ENCODE data around the gene KCNH1. TPM values are rescaled to one million over a fixed set of nuclear protein-coding genes. Genes with fewer than 3 reads are reported as not detected.

KCNH1 gene
- total and polyA plus RNA-seq, 10 donors, result not detected

DNA sequence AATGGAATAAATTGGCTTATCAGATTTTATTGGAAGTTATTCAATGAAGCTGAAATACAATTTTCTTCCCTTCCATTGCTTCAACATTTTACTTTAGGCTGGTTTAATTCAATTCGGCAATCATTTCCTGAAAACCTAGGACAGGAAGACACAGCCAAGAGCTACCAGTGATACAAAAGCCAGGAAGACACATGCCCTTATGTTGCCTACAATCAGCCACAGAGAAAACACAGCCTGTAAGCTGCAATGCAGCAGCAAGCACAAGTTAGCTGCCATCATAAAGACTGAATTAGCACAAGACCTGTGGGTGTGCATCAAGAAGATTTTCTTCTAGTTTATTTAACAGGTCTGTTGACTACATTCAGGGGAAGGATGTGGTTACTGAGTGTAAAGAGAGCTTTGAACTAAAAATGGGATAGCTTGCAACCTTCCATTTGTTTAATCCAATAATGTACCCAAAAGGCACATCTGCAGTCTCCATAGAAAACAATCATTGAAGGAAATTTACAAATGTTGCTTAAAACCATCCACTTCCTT lies 193.8 kb downstream of the KCNH1 start:
- no peaks in the 10 kb centered on the region for H3K4me1 ChIP-seq
- H3K4me3 ChIP-seq, result no peak overlapping the region
- H3K36me3 ChIP-seq, result no peaks in the 10 kb centered on the region
- 18 to 47% (median 20%) methylated on average over 1 of the region's 1 CpG for WGBS, 5 donors
- no peak overlapping the region for H3K27ac ChIP-seq
- TF ChIP-seq, protein P1, sequence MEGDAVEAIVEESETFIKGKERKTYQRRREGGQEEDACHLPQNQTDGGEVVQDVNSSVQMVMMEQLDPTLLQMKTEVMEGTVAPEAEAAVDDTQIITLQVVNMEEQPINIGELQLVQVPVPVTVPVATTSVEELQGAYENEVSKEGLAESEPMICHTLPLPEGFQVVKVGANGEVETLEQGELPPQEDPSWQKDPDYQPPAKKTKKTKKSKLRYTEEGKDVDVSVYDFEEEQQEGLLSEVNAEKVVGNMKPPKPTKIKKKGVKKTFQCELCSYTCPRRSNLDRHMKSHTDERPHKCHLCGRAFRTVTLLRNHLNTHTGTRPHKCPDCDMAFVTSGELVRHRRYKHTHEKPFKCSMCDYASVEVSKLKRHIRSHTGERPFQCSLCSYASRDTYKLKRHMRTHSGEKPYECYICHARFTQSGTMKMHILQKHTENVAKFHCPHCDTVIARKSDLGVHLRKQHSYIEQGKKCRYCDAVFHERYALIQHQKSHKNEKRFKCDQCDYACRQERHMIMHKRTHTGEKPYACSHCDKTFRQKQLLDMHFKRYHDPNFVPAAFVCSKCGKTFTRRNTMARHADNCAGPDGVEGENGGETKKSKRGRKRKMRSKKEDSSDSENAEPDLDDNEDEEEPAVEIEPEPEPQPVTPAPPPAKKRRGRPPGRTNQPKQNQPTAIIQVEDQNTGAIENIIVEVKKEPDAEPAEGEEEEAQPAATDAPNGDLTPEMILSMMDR (IDR thresholded peaks at IDR 0.05 in 8 of 11, conservative IDR thresholded peaks at IDR 0.05 in 3 of 11), result no peak
- no peak for TF ChIP-seq POLR2A (IDR thresholded peaks at IDR 0.05)
- TF ChIP-seq POLR2AphosphoS5 (IDR thresholded peaks at IDR 0.05), result no peak
- no peak for DNase-seq
- no peaks in the 10 kb centered on the region for H3K27me3 ChIP-seq (replicated peaks in 1 of 7)
- no peaks in the 10 kb centered on the region for H3K9me3 ChIP-seq
- intact Hi-C loops (cut with DNase I; ENCODE audit: low total_unique reads), result no loop called here

DNA sequence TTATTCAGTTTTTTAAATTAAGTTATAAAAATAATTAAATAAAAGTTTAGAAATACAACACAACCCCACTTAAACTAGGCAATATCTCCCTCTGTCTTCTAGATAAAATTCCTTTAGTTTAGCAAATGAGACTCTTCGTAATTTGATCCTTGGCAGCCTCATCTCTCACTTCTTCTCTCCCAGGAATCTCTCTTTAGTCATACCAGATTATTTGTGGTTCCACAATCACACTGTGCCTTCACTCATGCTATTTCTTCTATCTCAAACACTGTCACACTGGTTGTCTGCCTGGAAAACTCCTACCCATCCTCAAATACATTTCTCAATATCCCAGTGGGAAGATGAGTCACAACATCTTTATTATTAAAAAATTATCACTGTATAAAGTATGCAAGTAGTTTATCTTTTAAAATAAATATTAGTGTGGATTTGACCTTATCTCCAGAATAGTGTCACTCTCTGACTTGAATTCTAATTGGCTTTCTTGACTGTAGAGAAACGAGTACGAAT lies 195.5 kb downstream of the KCNH1 start:
- no peaks in the 10 kb centered on the region for H3K4me1 ChIP-seq
- 63 to 89% (median 83%) methylated on average over 3 of the region's 3 CpGs for WGBS, 5 donors
- no peak overlapping the region for H3K4me3 ChIP-seq
- no peaks in the 10 kb centered on the region for H3K36me3 ChIP-seq
- DNase-seq, result no peak
- intact Hi-C loops (cut with DNase I; ENCODE audit: low total_unique reads), result no loop called here
- H3K27ac ChIP-seq, result no peak overlapping the region
- no peaks in the 10 kb centered on the region for H3K27me3 ChIP-seq (replicated peaks in 1 of 7)
- no peak for TF ChIP-seq POLR2A (IDR thresholded peaks at IDR 0.05)
- peaks cover 0 to 4% (median 0%) of the 10 kb centered on the region in 8 donors for H3K9me3 ChIP-seq

DNA sequence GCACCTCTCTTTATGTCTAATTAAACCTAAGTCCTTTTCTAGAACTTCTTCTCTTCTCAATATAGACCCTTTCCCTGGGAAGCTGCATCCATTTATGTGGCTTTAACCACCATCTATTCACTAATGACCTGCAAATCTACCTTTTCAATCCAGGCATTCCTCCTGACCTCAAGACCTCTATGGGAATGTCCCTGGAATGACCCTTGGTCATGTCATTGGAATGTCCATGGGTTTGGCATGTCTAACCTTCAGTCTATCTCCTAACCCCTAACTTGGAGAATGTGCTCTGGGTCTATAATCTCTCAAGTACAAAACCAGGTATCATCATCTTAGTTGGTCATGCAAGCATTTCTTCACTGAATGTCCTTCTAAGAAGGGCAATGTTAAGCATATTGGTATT lies 196.1 kb downstream of the KCNH1 start:
- H3K9me3 ChIP-seq, result peaks cover 0 to 5% (median 0%) of the 10 kb centered on the region in 8 donors
- H3K36me3 ChIP-seq, result no peaks in the 10 kb centered on the region
- intact Hi-C loops (cut with DNase I; ENCODE audit: low total_unique reads), result no loop called here
- H3K4me3 ChIP-seq, result no peak overlapping the region
- TF ChIP-seq POLR2A (IDR thresholded peaks at IDR 0.05) (no peak), POLR2AphosphoS5 (IDR thresholded peaks at IDR 0.05) (no peak)
- TF ChIP-seq, protein P1 (IDR thresholded peaks at IDR 0.05 in 8 of 11, conservative IDR thresholded peaks at IDR 0.05 in 3 of 11), result no peak
- H3K4me1 ChIP-seq, result no peaks in the 10 kb centered on the region
- DNase-seq, result no peak
- no peak overlapping the region for H3K27ac ChIP-seq
- H3K27me3 ChIP-seq (replicated peaks in 1 of 7), result no peaks in the 10 kb centered on the region

DNA sequence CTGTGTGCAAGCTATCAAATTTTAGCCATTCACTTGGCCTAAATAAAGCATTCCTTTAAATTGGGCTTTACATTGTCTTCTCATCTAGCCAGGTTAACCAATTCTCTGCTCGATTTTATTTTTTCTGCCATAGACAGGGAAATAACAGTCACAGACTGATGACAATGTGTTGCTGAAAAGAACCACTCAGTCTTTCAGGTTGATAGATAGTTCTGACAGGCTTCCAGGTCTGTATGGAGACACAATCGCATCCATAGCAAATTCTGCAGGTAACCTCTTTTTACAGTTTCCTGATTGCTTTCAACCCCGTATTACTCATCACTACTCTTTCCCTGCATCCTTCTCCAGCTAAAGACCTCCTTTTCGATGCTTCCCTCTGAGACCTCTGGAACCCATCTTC lies 198.0 kb downstream of the KCNH1 start:
- intact Hi-C loops (cut with DNase I; ENCODE audit: low total_unique reads), result no loop called here
- Histone ChIP-seq H3K9me3 (peaks cover 0 to 20% (median 0%) of the 10 kb centered on the region in 8 donors), H3K27ac (no peak overlapping the region), H3K4me1 (no peaks in the 10 kb centered on the region), H3K27me3 (replicated peaks in 1 of 7) (no peaks in the 10 kb centered on the region), H3K4me3 (no peak overlapping the region), H3K36me3 (no peaks in the 10 kb centered on the region)
- TF ChIP-seq POLR2A (IDR thresholded peaks at IDR 0.05) (no peak), POLR2AphosphoS5 (IDR thresholded peaks at IDR 0.05) (no peak)
- TF ChIP-seq, protein P1 (IDR thresholded peaks at IDR 0.05 in 8 of 11, conservative IDR thresholded peaks at IDR 0.05 in 3 of 11), result no peak
- no peak for DNase-seq
- 78 to 88% (median 83%) methylated on average over 4 of the region's 4 CpGs for WGBS, 5 donors

DNA sequence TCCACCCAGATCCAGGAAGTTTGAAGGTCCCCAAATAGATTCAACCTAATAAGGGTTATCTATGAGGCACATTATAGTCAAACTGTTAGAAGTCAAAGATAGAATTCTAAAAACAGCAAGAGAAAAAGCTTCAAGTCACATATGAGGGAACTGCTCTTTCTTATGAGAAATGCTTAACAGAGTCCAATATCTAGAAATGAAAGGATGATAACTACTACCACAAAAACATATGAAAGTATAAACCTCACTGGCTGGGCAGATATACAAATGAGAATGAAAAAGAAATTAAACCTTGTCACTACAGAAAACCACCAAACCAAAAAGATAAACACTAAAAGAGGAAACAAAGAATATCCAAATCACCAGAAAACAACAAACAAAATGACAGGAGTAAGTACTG lies 201.8 kb downstream of the KCNH1 start:
- Histone ChIP-seq H3K9me3 (peaks cover 0 to 41% (median 9%) of the 10 kb centered on the region in 8 donors), H3K27ac (no peak overlapping the region), H3K4me3 (no peak overlapping the region), H3K36me3 (no peaks in the 10 kb centered on the region), H3K4me1 (no peaks in the 10 kb centered on the region), H3K27me3 (replicated peaks in 1 of 7) (no peaks in the 10 kb centered on the region)
- intact Hi-C loops (cut with DNase I; ENCODE audit: low total_unique reads), result no loop called here
- no peak for DNase-seq
- TF ChIP-seq, protein P1 (IDR thresholded peaks at IDR 0.05 in 8 of 11, conservative IDR thresholded peaks at IDR 0.05 in 3 of 11), result no peak
- TF ChIP-seq POLR2A (IDR thresholded peaks at IDR 0.05) (no peak), POLR2AphosphoS5 (IDR thresholded peaks at IDR 0.05) (no peak)
